Mucosa of descending colon (tissue), 3 donors: ENCODE data around the gene ZGPAT. TPM values are rescaled to one million over a fixed set of nuclear protein-coding genes. Genes with fewer than 3 reads are reported as not detected.

Experiments used
- ATAC-seq: fragments of 200-7000 bp; cut with Tn5 transposase; one replicate; pipeline ENCODE4 v1.9.1; 2020; ENCODE audit warnings: mild to moderate bottlenecking, moderate library complexity
- DNase-seq, 3 donors: peaks; one replicate each; pipeline ENCODE4 v3.0.0-alpha.2; 2020
- H3K36me3 ChIP-seq: fragments of 200-600 bp; one replicate; pipeline ENCODE4 v1.8.0; 2021; ENCODE audit warnings: low read depth, mild to moderate bottlenecking
- H3K4me1 ChIP-seq: fragments of 200-600 bp; one replicate; pipeline ENCODE4 v1.8.0; 2021; ENCODE audit warnings: low read depth, mild to moderate bottlenecking
- H3K4me3 ChIP-seq: fragments of 200-600 bp; one replicate; pipeline ENCODE4 v1.8.0; 2021; ENCODE audit warnings: mild to moderate bottlenecking
- H3K9me3 ChIP-seq: fragments of 200-600 bp; one replicate; pipeline ENCODE4 v1.8.0; 2021; ENCODE audit warnings: mild to moderate bottlenecking
- intact Hi-C, 2 donors: fragments of 100-400 bp; cut with DNase I in 1 of 2; cut with micrococcal nuclease in 1 of 2; formaldehyde crosslinking; loops; one replicate each; pipeline versions ENCODE4 v1.11.0 to v1.11.1; 2022; cut with DNase I, micrococcal nuclease
- total RNA-seq, 3 donors: library from RNA; stranded (reverse); fragmentation: NEBNext Ultra II Directional in 2 of 3; extraction: Animal tissue kit (Norgen Biotek cat#: 25700) in 2 of 3; gene quantifications; one replicate each; pipeline versions ENCODE4 v1.2.1 to v1.2.4, GENCODE V29; 2021 to 2023
- TF ChIP-seq, protein P1 (sequence below): fragments of 200-600 bp; IDR thresholded peaks from one replicate; pipeline ENCODE4 v1.8.0; 2022; ENCODE audit warnings: antibody characterized with exemption, mild to moderate bottlenecking
- donor health status: DM: no; HTN: no; CAD: no; lungs with moderate emphysema.
- donor health status: DM: no; HTN: no; CAD: no.
- donor health status: DM: no; HTN: yes; CAD: no.

The ZGPAT gene
- total RNA-seq, 3 donors from 2014 or later, result 24.3 to 34.0 (median 31.7) TPM

DNA sequence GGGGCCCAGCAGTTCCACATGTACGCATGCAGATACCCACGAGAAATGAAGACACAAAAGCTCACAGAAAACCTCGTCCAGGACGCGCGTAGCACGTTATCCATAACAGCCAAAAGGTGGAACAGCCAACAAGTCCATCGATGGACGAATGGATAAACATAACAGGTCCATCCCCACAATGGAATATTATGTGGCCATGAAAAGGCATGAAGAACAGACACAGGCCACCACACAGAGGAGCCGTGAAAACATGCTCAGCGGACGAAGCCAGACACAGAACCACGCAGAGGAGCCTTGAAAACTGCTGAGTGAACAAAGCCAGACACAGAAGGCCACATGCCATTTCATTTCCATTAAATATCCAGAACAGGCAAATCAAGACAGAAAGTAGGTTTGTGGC, 69.8 kb downstream of the ZGPAT start:
- intact Hi-C loops, result no loop called here
- H3K4me3 ChIP-seq, result no peak overlapping the region
- ATAC-seq (no peak), DNase-seq (no peak)
- TF ChIP-seq, protein P1, sequence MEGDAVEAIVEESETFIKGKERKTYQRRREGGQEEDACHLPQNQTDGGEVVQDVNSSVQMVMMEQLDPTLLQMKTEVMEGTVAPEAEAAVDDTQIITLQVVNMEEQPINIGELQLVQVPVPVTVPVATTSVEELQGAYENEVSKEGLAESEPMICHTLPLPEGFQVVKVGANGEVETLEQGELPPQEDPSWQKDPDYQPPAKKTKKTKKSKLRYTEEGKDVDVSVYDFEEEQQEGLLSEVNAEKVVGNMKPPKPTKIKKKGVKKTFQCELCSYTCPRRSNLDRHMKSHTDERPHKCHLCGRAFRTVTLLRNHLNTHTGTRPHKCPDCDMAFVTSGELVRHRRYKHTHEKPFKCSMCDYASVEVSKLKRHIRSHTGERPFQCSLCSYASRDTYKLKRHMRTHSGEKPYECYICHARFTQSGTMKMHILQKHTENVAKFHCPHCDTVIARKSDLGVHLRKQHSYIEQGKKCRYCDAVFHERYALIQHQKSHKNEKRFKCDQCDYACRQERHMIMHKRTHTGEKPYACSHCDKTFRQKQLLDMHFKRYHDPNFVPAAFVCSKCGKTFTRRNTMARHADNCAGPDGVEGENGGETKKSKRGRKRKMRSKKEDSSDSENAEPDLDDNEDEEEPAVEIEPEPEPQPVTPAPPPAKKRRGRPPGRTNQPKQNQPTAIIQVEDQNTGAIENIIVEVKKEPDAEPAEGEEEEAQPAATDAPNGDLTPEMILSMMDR, result no peak
- no peaks in the 10 kb centered on the region for H3K36me3 ChIP-seq
- no peaks in the 10 kb centered on the region for H3K9me3 ChIP-seq
- no peaks in the 10 kb centered on the region for H3K4me1 ChIP-seq

DNA sequence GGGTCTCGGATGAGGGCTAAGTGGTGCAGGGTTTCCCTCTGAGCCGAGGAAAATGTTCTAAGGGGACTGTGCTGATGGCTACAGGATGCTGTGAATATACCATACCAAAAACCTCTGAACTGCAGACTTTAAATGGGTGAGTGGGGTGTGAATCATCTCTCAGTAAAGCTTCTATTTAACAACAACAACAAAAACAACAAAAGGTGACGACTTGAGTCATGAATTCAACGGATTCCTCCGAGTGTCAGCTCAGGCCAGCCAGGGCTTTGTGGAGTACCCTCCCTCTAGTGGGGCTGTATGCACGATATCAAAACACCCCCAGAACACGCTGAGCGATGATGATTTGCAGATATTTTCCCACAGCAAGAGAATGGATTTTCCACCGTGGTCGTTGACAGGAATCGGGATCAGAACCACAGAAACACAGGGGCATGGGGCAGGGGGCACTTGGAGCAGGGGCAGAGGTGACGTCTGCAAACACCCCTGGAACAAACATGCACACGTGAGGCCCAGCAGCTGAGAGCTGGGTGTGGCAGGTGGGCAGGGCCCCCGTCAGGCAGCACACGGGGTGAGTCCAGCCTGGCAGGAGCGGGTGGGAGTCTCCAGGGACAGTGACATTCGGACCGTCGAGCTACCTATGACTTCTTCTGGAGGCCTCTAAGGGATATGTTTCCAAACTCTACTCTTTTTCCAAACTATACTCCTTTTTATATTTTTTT, 70.4 kb downstream of the ZGPAT start:
- DNase-seq, result peak in 1 of 3 donors; percentile 22
- Histone ChIP-seq H3K9me3 (no peaks in the 10 kb centered on the region), H3K4me1 (no peaks in the 10 kb centered on the region), H3K4me3 (no peak overlapping the region), H3K36me3 (no peaks in the 10 kb centered on the region)
- intact Hi-C loops, result no loop called here
- TF ChIP-seq, protein P1, result no peak
- ATAC-seq, result no peak

DNA sequence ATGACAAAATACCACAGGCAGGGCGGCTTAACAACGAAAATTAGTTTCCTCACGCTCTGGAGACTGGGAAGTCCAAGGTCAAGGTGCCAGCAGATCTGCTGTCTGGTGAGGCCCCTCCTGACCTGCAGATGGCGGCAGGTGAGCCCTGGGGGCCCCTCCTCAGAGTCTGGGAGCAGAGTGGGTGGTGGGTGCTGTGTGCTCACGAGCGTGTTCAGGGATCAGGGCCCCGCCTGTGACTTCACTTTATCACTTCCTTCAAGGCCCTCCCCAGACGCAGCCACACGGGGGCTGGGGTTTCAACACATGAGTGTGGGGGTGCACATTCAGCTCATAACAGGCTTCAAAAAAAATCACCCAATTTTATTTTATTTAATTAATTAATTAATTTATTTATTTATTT, 71.0 kb downstream of the ZGPAT start:
- H3K36me3 ChIP-seq, result no peaks in the 10 kb centered on the region
- H3K9me3 ChIP-seq, result no peaks in the 10 kb centered on the region
- peak in 1 of 3 donors; percentile 20 for DNase-seq
- intact Hi-C loops, result no loop called here
- no peak for ATAC-seq
- H3K4me3 ChIP-seq, result no peak overlapping the region
- TF ChIP-seq, protein P1, result no peak
- no peaks in the 10 kb centered on the region for H3K4me1 ChIP-seq

DNA sequence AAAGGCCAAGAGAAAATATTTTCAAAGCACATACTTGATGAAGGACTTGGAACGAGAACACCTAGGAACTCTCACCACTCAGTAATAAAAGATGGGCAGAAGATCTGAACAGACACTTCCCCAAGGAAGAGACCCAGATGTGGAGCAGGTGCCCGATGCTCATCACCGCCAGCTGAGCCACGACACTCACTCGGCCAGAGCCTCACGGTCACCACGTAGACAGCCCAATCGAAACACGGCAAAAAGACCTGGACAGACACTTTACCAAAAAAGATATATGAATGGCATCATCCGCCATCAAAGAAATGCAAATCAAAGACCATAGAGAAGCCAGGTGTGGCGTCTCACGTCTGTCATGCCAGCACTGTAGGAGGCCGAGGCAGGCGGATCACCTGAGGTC, 73.3 kb downstream of the ZGPAT start:
- peak in 1 of 3 donors; percentile 19 for DNase-seq
- intact Hi-C loops, result no loop called here
- Histone ChIP-seq H3K9me3 (no peaks in the 10 kb centered on the region), H3K36me3 (no peaks in the 10 kb centered on the region), H3K4me3 (no peak overlapping the region), H3K4me1 (no peaks in the 10 kb centered on the region)
- TF ChIP-seq, protein P1, result no peak
- no peak for ATAC-seq

DNA sequence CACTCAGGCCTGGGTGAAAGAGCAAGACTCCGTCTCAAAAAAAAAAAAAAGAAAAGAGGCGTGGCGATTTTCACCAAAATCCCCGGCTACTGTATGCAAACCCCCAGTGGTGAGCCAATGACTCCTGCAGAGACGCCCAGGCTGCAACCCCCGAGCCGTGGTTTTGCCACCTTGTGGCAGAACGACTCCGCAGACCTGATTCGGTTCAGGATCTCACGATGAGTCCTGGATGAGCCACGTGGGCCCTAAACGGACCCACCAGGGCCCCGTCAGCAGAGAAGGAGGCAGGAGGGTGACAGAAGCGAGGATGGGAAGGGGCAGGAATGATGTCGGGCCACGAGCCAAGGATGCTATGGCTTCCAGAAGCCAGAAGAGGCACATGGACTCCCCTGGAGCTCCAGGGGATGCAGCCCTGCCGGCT, 74.2 kb downstream of the ZGPAT start:
- Histone ChIP-seq H3K36me3 (no peaks in the 10 kb centered on the region), H3K9me3 (no peaks in the 10 kb centered on the region), H3K4me3 (no peak overlapping the region), H3K4me1 (no peaks in the 10 kb centered on the region)
- peak; percentile 62 for ATAC-seq
- TF ChIP-seq, protein P1, result no peak
- intact Hi-C loops, result no loop called here
- peak in 2 of 3 donors; percentile 50 to 54 for DNase-seq
